BE2C (cell line): ENCODE measurements around the gene TSN.
"Not testable (repeated sequence)": the region's sequence is repeated elsewhere in the genome, so short reads cannot be mapped to it uniquely, and the experiment has no call there.

Source experiments
- DNase-seq: peaks from one replicate; pipeline ENCODE4 v3.0.0-alpha.2; 2020
- H3K27me3 ChIP-seq: fragments of 250-450 bp; sonication (Bioruptor Pico); 2 replicates; pipeline ENCODE4 v1.5.1; 2020; ENCODE audit warnings: mild to moderate bottlenecking
- H3K36me3 ChIP-seq: fragments of 250-450 bp; sonication (Bioruptor Pico); 2 replicates; pipeline ENCODE4 v1.5.1; 2020; ENCODE audit warnings: mild to moderate bottlenecking
- H3K4me1 ChIP-seq: fragments of 250-450 bp; sonication (Bioruptor Pico); 2 replicates; pipeline ENCODE4 v1.5.1; 2020
- H3K4me3 ChIP-seq: 2 replicates; pipeline ENCODE4 v1.5.1; 2011; ENCODE audit warnings: low read depth, low read length
- H3K9me3 ChIP-seq: fragments of 250-450 bp; sonication (Bioruptor Pico); 2 replicates; pipeline ENCODE4 v1.5.1; 2020
- CTCF ChIP-seq: IDR thresholded peaks from 2 replicates; pipeline ENCODE4 v1.5.1; 2012; ENCODE audit warnings: mild to moderate bottlenecking, low read depth, low read length

Gene TSN

GRCh38 chr2:121710470-121711170 is 44.8 kb upstream of the TSN start:
- no peak overlapping the region for H3K4me3 ChIP-seq

GRCh38 chr2:121711481-121711880 is 44.0 kb upstream of the TSN start:
- H3K9me3 ChIP-seq, H3K27me3 ChIP-seq, H3K36me3 ChIP-seq, H3K4me3 ChIP-seq, DNase-seq, H3K4me1 ChIP-seq: not testable (repeated sequence)

More at GRCh38 chr2:121710470-121711170, 44.8 kb upstream of the TSN start:
- Histone ChIP-seq H3K27me3 (no peaks in the 10 kb centered on the region), H3K4me1 (no peaks in the 10 kb centered on the region), H3K9me3 (no peaks in the 10 kb centered on the region), H3K36me3 (no peaks in the 10 kb centered on the region)
- no peak for TF ChIP-seq CTCF
- DNase-seq = no peak

GRCh38 chr2:121716126-121716525 is 39.3 kb upstream of the TSN start:
- TF ChIP-seq CTCF = no peak
- Histone ChIP-seq H3K4me1 (no peaks in the 10 kb centered on the region), H3K9me3 (no peaks in the 10 kb centered on the region), H3K4me3 (no peak overlapping the region), H3K36me3 (no peaks in the 10 kb centered on the region), H3K27me3 (no peaks in the 10 kb centered on the region)
- DNase-seq = no peak

GRCh38 chr2:121717529-121717928 is 37.9 kb upstream of the TSN start:
- DNase-seq = no peak
- no peak for TF ChIP-seq CTCF
- Histone ChIP-seq H3K9me3 (no peaks in the 10 kb centered on the region), H3K27me3 (no peaks in the 10 kb centered on the region), H3K4me1 (no peaks in the 10 kb centered on the region), H3K36me3 (no peaks in the 10 kb centered on the region), H3K4me3 (no peak overlapping the region)

GRCh38 chr2:121721926-121722325 is 33.5 kb upstream of the TSN start:
- Histone ChIP-seq H3K4me1 (no peaks in the 10 kb centered on the region), H3K27me3 (no peaks in the 10 kb centered on the region), H3K9me3 (no peaks in the 10 kb centered on the region), H3K36me3 (no peaks in the 10 kb centered on the region), H3K4me3 (no peak overlapping the region)
- no peak for DNase-seq
- TF ChIP-seq CTCF = no peak

- no peak for DNase-seq
- Histone ChIP-seq H3K4me1 (no peaks in the 10 kb centered on the region), H3K27me3 (no peaks in the 10 kb centered on the region), H3K9me3 (no peaks in the 10 kb centered on the region), H3K4me3 (no peak overlapping the region), H3K36me3 (0 out of 2 replicates have a peak, but pooled peaks cover 3% of the 10 kb centered on the region)
- no peak for TF ChIP-seq CTCF
Measured at GRCh38 chr2:121722479-121722878, 33.0 kb upstream of the TSN start.

- Histone ChIP-seq H3K4me1 (no peaks in the 10 kb centered on the region), H3K4me3 (no peak overlapping the region)
Measured at GRCh38 chr2:121723316-121723715, 32.1 kb upstream of the TSN start.

More at GRCh38 chr2:121723316-121723715, 32.1 kb upstream of the TSN start:
- H3K27me3 ChIP-seq = no peaks in the 10 kb centered on the region
- H3K36me3 ChIP-seq = peaks cover 3% of the 10 kb centered on the region; the same call in 1 of the 2 replicates
- DNase-seq = no peak
- no peaks in the 10 kb centered on the region for H3K9me3 ChIP-seq
- no peak for TF ChIP-seq CTCF
